Cardiac fibroblast (primary cell): Measurements from ENCODE around the gene GRM5.
"Not testable (repeated sequence)": the region's sequence is repeated elsewhere in the genome, so short reads cannot be mapped to it uniquely, and the experiment has no call there.

Source experiments
- DNase-seq, 2 donors: peaks; one replicate each; pipeline versions ENCODE4 v3.0.0 to v3.0.0-alpha.2; 2010; ENCODE audit warnings: low read depth in 2 of 2
- H3K4me3 ChIP-seq, 2 donors: replicated peaks in 1 of 2; 1 replicate in 1 of 2; 2 replicates in 1 of 2; pipeline ENCODE4 v1.5.1; 2011; ENCODE audit warnings: low read depth in 2 of 2, low read length in 2 of 2, mild to moderate bottlenecking in 2 of 2, moderate library complexity in 1 of 2
- CTCF ChIP-seq: IDR thresholded peaks from one replicate; pipeline ENCODE4 v1.5.1; 2011; ENCODE audit warnings: low read depth, mild to moderate bottlenecking, low read length, inconsistent platforms

GRM5 gene

GRCh38 chr11:88537613-88538012 lies 528.2 kb downstream of the GRM5 start:
- no peak for DNase-seq
- H3K4me3 ChIP-seq = no peak overlapping the region
- no peak for TF ChIP-seq CTCF

DNA sequence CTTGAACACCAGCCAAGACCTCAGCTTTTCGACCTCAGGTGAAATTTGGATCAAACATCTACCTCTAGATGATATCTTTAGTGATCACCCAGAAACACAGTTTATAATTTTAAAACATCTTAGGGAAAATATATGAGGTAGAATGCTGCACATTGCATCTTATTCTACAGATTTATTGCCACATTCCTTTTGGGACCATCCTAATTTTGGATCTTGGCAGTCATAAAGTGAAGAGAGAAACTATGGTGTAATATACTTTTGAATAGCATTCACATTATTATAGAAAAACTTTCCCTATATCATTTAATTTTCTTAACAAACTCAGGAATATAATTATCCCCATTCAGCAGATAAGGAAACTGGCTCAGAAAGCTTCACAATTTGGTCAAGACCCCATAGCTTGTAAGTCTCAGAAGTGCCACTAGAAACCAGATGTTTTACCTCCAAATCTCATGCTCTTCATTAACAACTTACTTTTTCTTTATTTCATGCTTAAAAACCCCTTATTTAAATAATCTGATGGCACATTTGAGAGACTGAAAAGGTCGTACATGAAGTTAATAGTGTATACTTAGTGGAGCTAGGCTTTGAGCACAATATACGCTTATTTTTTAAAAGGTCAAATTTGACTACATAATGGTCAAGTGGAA lies 529.0 kb downstream of the GRM5 start:
- no peak overlapping the region for H3K4me3 ChIP-seq
- TF ChIP-seq CTCF = no peak
- DNase-seq = no peak

DNA sequence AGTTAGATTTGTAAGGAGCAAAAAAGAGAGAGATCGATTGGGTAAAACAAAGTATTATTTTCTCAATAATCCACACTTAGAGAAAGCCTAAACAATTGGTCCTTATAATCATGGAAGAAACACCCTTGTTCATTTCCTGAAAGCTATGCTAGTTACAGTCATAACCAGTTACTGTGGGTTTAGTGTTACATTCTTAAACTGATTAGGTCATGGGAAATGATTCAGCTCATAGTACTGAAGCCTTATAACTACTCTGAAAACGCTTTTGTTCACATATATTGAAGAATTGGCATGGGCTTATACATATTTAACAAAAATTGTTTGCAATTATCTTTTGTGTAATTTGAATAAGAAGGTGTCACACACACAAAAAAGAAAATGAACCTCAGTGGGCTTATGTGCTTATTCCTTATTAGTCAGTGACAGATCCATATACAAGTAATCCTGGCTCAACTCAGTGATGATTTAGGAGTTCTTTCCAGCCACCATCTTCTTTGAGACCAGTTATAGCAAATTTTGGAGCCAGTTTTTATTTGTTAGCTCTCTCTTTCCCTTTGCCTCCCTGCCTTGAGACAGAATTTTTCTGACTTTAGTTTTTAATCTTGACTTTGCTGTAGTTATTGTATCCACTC lies 529.8 kb downstream of the GRM5 start:
- no peak for TF ChIP-seq CTCF
- no peak overlapping the region for H3K4me3 ChIP-seq
- DNase-seq = peak; percentile 92 to 96

DNA sequence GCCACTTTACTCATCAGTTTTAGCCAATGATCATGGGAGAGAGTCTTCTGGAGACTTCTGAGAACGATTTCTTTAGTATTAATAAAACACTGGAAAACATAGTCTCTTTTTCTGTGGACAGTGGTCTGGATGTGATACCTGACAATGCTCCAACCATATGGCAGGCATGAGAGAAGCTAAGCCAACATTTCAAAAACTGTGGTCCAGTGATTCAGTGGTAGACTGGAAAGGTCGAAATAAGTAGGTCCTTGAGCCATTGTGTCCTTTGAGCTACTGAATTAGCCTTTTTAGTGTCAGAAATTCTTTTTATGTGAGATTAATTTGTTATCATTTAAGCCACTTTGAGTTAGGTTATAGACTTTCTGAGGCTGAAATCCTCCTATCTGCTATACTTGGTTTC lies 530.5 kb downstream of the GRM5 start:
- DNase-seq = peak in 1 of 2 donors; percentile 56
- no peak for TF ChIP-seq CTCF
- no peak overlapping the region for H3K4me3 ChIP-seq

- peak in 1 of 2 donors; percentile 48 for DNase-seq
These were observed 531.1 kb downstream of the GRM5 start for GRCh38 chr11:88534706-88535105.

DNA sequence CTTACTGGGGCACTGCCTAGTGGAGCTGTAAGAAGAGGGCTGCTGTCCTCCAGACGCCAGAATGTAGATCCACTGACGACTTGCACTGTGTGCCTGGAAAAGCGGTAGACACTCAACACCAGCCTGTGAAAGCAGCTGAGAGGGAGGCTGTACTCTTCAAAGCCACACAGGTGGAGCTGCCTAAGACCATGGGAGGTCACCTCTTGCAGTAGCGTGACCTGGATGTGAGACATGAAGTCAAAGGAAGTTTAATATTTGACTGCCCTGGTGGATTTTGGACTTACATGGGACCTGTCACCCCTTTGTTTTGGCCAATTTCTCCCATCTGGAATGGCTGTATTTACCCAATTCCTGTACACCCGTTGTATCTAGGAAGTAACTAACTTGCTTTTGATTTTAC lies 531.6 kb downstream of the GRM5 start:
- TF ChIP-seq CTCF = no peak
- no peak for DNase-seq
- no peak overlapping the region for H3K4me3 ChIP-seq

More at GRCh38 chr11:88534706-88535105, 531.1 kb downstream of the GRM5 start:
- H3K4me3 ChIP-seq = not testable (repeated sequence)

- DNase-seq = no peak
- no peak overlapping the region for H3K4me3 ChIP-seq
- TF ChIP-seq CTCF = no peak
These were observed 532.8 kb downstream of the GRM5 start for GRCh38 chr11:88533001-88533400.
